ENCODE measurements around the gene CHAF1B.

The CHAF1B gene

GRCh38 chr21:36431252-36431651 is 46.1 kb downstream of the CHAF1B start:
- FAIRE-seq (no peak), DNase-seq (ENCODE audit: insufficient read length) (no peak)
- TF ChIP-seq POLR2AphosphoS5 (IDR thresholded peaks at IDR 0.05; ENCODE audit: low read depth, low read length) (no peak), TAF1 (IDR thresholded peaks at IDR 0.05; ENCODE audit: borderline replicate concordance, low read depth, low read length) (no peak), POLR2A (IDR thresholded peaks at IDR 0.05; ENCODE audit: low read depth, low read length) (no peak)

DNA sequence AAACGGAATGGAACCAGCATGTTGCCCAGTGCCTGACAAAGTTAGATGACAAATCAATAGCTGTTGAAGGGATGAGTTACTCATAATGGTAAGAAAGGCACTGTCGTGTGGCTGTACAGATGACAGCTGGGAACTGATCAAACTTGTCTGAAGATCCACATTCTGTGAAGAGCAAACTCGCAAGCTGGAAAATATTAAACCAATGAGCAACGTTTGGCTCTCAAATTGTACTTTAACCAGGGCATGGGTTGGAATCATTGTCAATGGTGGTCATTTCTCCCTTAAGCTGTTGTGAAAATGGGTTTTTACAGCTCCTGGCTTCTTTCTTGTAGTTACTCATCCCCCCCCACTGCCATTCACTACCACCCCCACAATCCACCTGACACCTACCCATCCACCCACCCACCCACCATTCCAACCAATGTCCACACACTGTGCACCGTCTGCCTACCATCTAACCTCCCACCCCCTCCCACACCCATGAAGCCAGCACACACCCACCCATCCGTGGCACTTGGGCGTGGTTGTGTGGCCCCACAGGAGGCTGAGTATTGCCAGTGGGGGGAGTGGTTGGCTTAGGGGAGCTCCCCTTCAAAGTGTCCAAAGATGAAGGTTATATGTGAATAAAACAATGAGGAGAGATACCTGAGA is 48.0 kb downstream of the CHAF1B start:
- no peak for DNase-seq (ENCODE audit: insufficient read length)
- FAIRE-seq, result no peak
- TF ChIP-seq POLR2AphosphoS5 (IDR thresholded peaks at IDR 0.05; ENCODE audit: low read depth, low read length) (no peak), POLR2A (IDR thresholded peaks at IDR 0.05; ENCODE audit: low read depth, low read length) (no peak), TAF1 (IDR thresholded peaks at IDR 0.05; ENCODE audit: borderline replicate concordance, low read depth, low read length) (no peak)

GRCh38 chr21:36434144-36434543 is 49.0 kb downstream of the CHAF1B start:
- DNase-seq (ENCODE audit: insufficient read length) (no peak), FAIRE-seq (no peak)
- TF ChIP-seq TAF1 (IDR thresholded peaks at IDR 0.05; ENCODE audit: borderline replicate concordance, low read depth, low read length) (no peak), POLR2AphosphoS5 (IDR thresholded peaks at IDR 0.05; ENCODE audit: low read depth, low read length) (no peak), POLR2A (IDR thresholded peaks at IDR 0.05; ENCODE audit: low read depth, low read length) (no peak)

DNA sequence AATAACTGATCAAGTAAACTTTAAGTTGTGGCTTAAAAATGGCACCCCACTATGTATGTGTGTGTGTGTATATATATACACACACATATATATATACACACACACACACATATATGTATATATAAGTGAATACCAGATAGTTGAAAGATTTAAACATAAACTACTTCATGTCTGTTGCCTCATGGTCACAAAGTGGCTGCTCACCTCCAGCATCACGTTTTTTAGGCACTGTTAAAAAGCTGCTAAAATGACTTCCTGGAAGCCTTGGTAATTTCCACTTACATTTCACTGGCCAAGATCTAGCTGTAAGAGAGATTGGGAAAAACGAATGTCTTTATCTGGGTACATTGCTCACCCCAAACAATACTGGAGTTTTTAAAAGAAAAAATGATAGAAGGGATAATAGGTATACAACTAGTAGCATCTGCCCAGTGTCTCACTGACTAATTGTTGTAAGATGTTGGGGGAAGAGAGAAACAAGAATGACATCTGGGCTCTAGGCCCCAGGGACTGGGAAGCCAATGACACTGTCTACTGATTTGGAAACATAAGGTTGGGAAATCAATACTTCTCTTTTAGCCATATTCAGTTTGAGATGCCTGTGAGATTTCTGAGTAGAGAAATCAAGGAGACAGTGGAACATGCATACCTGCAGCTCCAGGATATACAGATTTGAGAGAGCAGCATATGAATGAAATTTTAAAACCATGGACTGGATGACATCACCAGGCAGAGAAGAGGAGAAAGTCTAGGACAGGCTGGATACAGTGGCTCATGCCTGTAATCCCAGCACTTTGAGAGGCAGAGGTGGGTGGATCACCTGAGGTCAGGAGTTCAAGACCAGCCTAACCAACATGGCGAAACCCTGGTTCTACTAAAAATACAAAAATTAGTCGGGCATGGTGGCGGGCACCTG is 51.9 kb downstream of the CHAF1B start:
- no peak for FAIRE-seq
- DNase-seq (ENCODE audit: insufficient read length), result no peak
- TF ChIP-seq POLR2AphosphoS5 (IDR thresholded peaks at IDR 0.05; ENCODE audit: low read depth, low read length) (no peak), TAF1 (IDR thresholded peaks at IDR 0.05; ENCODE audit: borderline replicate concordance, low read depth, low read length) (no peak), POLR2A (IDR thresholded peaks at IDR 0.05; ENCODE audit: low read depth, low read length) (no peak)

DNA sequence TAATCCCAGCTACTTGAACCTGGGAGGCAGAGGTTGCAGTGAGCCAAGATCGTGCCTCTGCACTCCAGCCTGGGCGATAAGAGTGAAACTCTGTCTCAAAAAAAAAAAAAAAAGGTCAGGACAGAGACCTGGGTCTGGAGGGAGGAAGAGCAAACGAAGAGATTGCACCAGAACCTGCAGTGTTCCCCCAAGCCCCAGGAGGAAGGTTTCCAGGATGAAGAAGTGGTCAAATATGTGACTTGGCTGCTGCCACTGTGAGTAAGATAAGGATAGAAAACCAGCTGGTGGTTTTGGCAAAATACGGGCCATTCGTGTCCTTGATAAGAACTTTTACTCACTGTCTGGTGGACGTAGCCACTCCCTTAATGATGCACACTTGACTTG is 52.5 kb downstream of the CHAF1B start:
- FAIRE-seq (no peak), DNase-seq (ENCODE audit: insufficient read length) (no peak)
- TF ChIP-seq POLR2A (IDR thresholded peaks at IDR 0.05; ENCODE audit: low read depth, low read length) (no peak), TAF1 (IDR thresholded peaks at IDR 0.05; ENCODE audit: borderline replicate concordance, low read depth, low read length) (no peak), POLR2AphosphoS5 (IDR thresholded peaks at IDR 0.05; ENCODE audit: low read depth, low read length) (no peak)

DNA sequence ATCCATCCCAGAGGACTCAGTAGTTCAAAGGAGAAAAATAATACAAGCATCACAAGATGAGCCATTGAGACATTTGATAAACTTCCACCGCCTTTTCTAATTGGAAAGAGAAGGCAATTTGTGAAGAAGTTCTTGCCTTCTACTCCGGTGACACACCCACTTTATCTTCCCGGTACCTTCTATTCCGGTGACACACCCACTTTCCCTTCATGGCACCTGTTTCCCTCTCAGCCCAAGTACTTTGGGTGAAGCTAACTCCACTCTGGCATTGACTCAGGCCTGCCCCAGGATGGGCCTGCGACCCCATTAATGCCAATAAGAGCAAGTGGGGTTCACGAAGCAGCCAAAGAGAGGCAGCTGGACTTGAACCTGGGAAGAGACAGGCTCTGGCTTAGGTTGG is 56.5 kb downstream of the CHAF1B start:
- no peak for DNase-seq (ENCODE audit: insufficient read length)
- no peak for FAIRE-seq
- TF ChIP-seq POLR2A (IDR thresholded peaks at IDR 0.05; ENCODE audit: low read depth, low read length), result no peak
- TF ChIP-seq TAF1 (IDR thresholded peaks at IDR 0.05; ENCODE audit: borderline replicate concordance, low read depth, low read length), result no peak
- TF ChIP-seq POLR2AphosphoS5 (IDR thresholded peaks at IDR 0.05; ENCODE audit: low read depth, low read length), result no peak

GRCh38 chr21:36446301-36446700 is 61.1 kb downstream of the CHAF1B start:
- no peak for TF ChIP-seq POLR2AphosphoS5 (IDR thresholded peaks at IDR 0.05; ENCODE audit: low read depth, low read length)
- no peak for TF ChIP-seq POLR2A (IDR thresholded peaks at IDR 0.05; ENCODE audit: low read depth, low read length)
- TF ChIP-seq TAF1 (IDR thresholded peaks at IDR 0.05; ENCODE audit: borderline replicate concordance, low read depth, low read length), result no peak
- DNase-seq (ENCODE audit: insufficient read length) (no peak), FAIRE-seq (no peak)

DNA sequence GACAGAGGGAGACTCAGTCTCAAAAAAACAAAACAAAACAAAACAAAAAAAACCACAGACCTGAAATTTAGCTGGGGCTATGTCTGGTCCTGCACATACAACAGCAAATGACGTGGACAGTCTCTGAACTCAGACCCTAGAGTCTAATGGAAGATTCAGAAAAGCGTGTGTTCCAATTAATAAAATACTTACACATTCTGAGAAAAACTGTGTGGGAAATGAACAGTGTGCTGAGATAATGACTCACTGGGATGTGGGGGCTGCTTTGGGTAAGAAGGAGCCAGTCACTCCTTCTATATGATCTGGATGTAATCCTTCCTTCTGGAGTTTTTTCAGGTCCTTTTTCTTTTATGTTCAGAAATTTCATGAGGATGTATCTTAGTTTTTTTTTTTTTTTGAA is 65.3 kb downstream of the CHAF1B start:
- FAIRE-seq, result no peak
- no peak for DNase-seq (ENCODE audit: insufficient read length)
- TF ChIP-seq POLR2AphosphoS5 (IDR thresholded peaks at IDR 0.05; ENCODE audit: low read depth, low read length), result no peak
- TF ChIP-seq POLR2A (IDR thresholded peaks at IDR 0.05; ENCODE audit: low read depth, low read length), result no peak
- no peak for TF ChIP-seq TAF1 (IDR thresholded peaks at IDR 0.05; ENCODE audit: borderline replicate concordance, low read depth, low read length)

DNA sequence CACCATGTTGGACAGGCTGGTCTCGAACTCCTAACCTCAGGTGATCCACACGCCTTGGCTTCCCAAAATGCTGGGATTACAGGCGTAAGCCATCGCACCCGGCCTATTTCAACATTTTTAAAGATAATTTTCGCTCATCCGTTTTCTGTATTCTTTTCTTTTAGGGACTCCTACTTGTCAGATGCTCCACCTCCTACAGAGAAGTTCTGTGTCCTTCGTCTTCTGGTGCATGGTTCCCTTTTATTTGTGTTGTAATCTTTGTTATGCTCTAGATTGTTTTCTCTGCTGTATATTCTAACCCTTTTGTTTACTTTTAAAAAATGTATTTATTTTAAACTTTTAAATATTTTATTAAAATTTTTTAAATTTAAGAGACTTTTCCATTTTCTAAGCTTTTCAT is 66.3 kb downstream of the CHAF1B start:
- DNase-seq (ENCODE audit: insufficient read length) (no peak), FAIRE-seq (no peak)
- no peak for TF ChIP-seq POLR2AphosphoS5 (IDR thresholded peaks at IDR 0.05; ENCODE audit: low read depth, low read length)
- TF ChIP-seq POLR2A (IDR thresholded peaks at IDR 0.05; ENCODE audit: low read depth, low read length), result no peak
- TF ChIP-seq TAF1 (IDR thresholded peaks at IDR 0.05; ENCODE audit: borderline replicate concordance, low read depth, low read length), result no peak

DNA sequence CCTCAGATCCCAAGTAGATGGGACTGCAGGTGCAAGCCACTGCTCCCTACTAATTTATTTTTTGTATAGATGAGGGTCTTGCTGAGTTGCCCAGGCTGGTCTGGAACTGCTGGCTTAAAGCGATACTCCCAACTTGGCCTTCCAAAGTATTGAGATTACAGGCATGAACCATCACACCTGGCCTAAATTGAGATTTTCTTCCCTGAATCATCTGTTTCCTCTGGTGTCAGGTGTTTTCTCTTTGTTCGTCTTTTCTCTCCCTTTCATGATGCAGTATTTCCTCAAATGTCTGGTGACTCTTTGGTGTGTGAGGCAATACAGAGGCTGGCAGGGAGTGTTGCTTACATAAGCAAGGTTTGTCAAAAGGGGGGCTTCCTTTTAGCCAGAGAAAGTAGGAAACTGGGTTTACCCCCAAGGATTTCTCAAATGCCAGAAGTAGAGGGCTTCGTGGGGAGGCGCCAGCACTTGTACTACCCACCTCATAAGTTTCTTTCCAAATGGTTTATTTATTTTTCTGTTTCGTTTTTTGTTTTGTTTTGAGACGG is 67.2 kb downstream of the CHAF1B start:
- TF ChIP-seq POLR2AphosphoS5 (IDR thresholded peaks at IDR 0.05; ENCODE audit: low read depth, low read length) (no peak), POLR2A (IDR thresholded peaks at IDR 0.05; ENCODE audit: low read depth, low read length) (no peak), TAF1 (IDR thresholded peaks at IDR 0.05; ENCODE audit: borderline replicate concordance, low read depth, low read length) (no peak)
- FAIRE-seq (no peak), DNase-seq (ENCODE audit: insufficient read length) (no peak)

DNA sequence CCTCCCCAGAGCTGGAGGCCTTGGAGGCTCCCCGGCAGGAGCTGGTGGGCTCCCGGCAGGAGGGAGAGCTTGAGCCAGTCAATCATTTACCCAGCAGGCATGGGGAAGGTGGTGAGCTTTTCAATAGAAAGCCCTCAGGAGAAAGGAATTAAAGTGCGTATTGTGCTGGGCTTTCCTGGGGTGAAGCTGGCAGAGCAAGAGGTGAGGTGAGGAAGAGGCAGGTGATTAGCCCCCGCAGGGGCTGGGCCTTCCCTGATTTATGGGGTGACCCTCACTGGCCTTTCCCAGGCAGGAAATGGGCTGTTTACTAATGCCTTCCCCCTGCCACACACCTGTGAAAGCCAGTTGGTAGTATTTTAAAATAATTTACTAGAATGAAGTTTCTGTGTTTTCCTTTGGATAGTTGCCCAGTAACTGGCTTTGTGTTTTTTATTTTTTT is 68.9 kb downstream of the CHAF1B start:
- FAIRE-seq (no peak), DNase-seq (ENCODE audit: insufficient read length) (no peak)
- TF ChIP-seq POLR2AphosphoS5 (IDR thresholded peaks at IDR 0.05; ENCODE audit: low read depth, low read length) (no peak), POLR2A (IDR thresholded peaks at IDR 0.05; ENCODE audit: low read depth, low read length) (no peak), TAF1 (IDR thresholded peaks at IDR 0.05; ENCODE audit: borderline replicate concordance, low read depth, low read length) (no peak)

All from GM12892 (cell line).